ENCODE results near the gene PGAM1. TPM values are rescaled to one million over a fixed set of nuclear protein-coding genes. Genes with fewer than 3 reads are reported as not detected.

The PGAM1 gene
- 497 TPM for total RNA-seq (2021; ENCODE audit: unreplicated experiment)
- 584 and 661 TPM in 2 replicates for polyA plus RNA-seq (2012)
- Bru-seq, nascent RNA = percentile 94 among the genes with signal in this experiment
- BruChase-seq, experiment 1, labeled RNA remaining after a 6-hour chase = percentile 97 among the genes with signal in this experiment
- percentile 92 among the genes with signal in this experiment for BruChase-seq, experiment 2, labeled RNA remaining after a 2-hour chase
- long read RNA-seq, transcript PGAM1-201 (4 exons, 1,830 nt) = major isoform, 1,277 of 1,409 reads
- long read RNA-seq, partial matches to known transcripts = 127 of 1,409 reads
- long read RNA-seq, other reads (novel, unspliced or antisense) = 5 of 1,409 reads

DNA sequence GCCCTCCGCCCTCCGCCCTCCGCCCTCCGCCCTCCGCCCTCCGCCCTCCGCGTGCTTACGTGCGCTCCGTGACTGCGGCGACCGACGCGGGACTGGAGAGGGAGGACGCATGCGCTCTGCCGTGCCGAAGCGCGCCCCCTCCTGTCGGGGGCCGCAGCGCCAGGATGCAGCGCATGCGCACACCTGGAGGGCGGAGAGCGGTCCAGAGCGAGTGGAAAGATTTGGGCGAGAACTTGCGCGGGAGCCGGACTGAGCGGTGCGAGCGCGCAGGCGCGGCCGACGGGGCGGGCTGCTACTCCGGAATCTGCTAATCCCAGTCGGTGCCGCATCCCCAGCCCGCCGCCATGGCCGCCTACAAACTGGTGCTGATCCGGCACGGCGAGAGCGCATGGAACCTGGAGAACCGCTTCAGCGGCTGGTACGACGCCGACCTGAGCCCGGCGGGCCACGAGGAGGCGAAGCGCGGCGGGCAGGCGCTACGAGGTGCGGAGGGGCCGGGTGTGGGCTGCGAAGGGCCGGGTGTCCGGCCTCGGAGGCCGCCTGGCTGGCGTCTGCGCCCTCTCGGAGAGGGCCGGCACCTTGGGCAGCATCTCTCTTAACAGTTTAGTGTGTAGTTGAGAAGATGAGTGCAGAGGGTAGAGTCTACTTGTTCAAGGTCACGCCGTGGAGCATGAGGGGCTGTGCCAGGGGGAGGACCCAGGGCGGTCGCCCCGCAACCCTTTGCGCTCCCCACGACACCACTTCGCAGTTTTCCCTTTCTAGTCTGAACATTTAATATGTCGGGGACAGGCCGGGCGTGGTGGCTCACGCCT is at the start of gene PGAM1:
PGAM1 (plus strand) TSS at position 228 of the 812 bp plus-strand sequence; CDS start at position 345, 117 bp downstream.
- ChIA-PET RAD21 (ENCODE audit: low non-redundant PET in 1 of 2, low total read pairs in 2 of 2, uncharacterized antibody in 2 of 2, unreplicated experiment in 2 of 2) (no interaction called here), POLR2A (no interaction called here), CTCF (no interaction called here)
- H3K4me1 ChIP-seq (ENCODE audit: control insufficient read depth in 1 of 2, insufficient read depth in 2 of 2, low read length in 2 of 2) = peaks cover 8 to 32% of the 10 kb centered on the region in 2 experiments
- peak within 1 kb of the TSS; percentile 85 for H3K4me2 ChIP-seq (ENCODE audit: low read length)
- no peaks in the 10 kb centered on the region for H3K9me2 ChIP-seq (ENCODE audit: insufficient read depth)
- H3K27me3 ChIP-seq (ENCODE audit: insufficient read depth, low read length) = no peaks in the 10 kb centered on the region
- H3K79me2 ChIP-seq (ENCODE audit: insufficient read depth, low read length) = peaks cover 56% of the 10 kb centered on the region
- intact Hi-C loops (cut with micrococcal nuclease) = loop anchor here (1.0 kb wide), 1 partner anchor 25 kb away; the partner anchor contains the start of gene RRP12
- H3K4me3 ChIP-seq (replicated peaks in 1 of 2; ENCODE audit: low read depth in 1 of 2, low read length in 2 of 2) = peak within 1 kb of the TSS; percentile 87 to 98
- H4K20me1 ChIP-seq (ENCODE audit: insufficient read depth) = peaks cover 14% of the 10 kb centered on the region; the same call in 1 of the 2 replicates
- H3K36me3 ChIP-seq (ENCODE audit: control insufficient read depth in 1 of 2, insufficient read depth in 2 of 2, low read length in 2 of 2) = peaks cover 20 to 33% of the 10 kb centered on the region in 2 experiments
- H2AFZ ChIP-seq (ENCODE audit: low read depth, low read length, poor library complexity, severe bottlenecking) = peak within 1 kb of the TSS; percentile 77
- peak within 1 kb of the TSS; percentile 100 for H3K9ac ChIP-seq (ENCODE audit: low read length)
- H3K9me3 ChIP-seq (ENCODE audit: control insufficient read depth in 1 of 2, insufficient read depth in 1 of 2, low read depth in 1 of 2, low read length in 2 of 2) = no peaks in the 10 kb centered on the region
- BruUV-seq (replicated peaks) = no TSS peak
- peak within 1 kb of the TSS; percentile 96 for H3K27ac ChIP-seq (ENCODE audit: low read depth, low read length)
- ATAC-seq (peak; percentile 89), DNase-seq (ENCODE audit: low read depth, low spot score) (peak; percentile 92)
- TF ChIP-seq, protein P1, sequence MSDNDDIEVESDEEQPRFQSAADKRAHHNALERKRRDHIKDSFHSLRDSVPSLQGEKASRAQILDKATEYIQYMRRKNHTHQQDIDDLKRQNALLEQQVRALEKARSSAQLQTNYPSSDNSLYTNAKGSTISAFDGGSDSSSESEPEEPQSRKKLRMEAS (IDR thresholded peaks at IDR 0.05) = peak; percentile 52; the same call in 1 of the 2 replicates
- TF ChIP-seq CEBPB (IDR thresholded peaks at IDR 0.05; ENCODE audit: low read depth) (no peak), SIN3A (IDR thresholded peaks at IDR 0.05; ENCODE audit: low read depth) (peak; percentile 70), POLR2A (IDR thresholded peaks at IDR 0.05; ENCODE audit: borderline replicate concordance, extremely low read depth, insufficient read depth, insufficient read length) (peak; percentile 47), EZH2phosphoT487 (IDR thresholded peaks at IDR 0.05; ENCODE audit: borderline replicate concordance) (no peak), CBX3 (IDR thresholded peaks at IDR 0.05; ENCODE audit: low read depth) (no peak), YY1 (IDR thresholded peaks at IDR 0.05; ENCODE audit: extremely low read depth, insufficient replicate concordance, low read depth, low read length) (peak; percentile 43), EGR1 (IDR thresholded peaks at IDR 0.05; ENCODE audit: low read depth) (no peak), ZFX (IDR thresholded peaks at IDR 0.05) (peak; percentile 79), TCF7L2 (IDR thresholded peaks at IDR 0.05; ENCODE audit: borderline replicate concordance, extremely low read depth, insufficient read depth, insufficient read length) (no peak), SRF (IDR thresholded peaks at IDR 0.05; ENCODE audit: low read depth) (no peak), FOSL1 (IDR thresholded peaks at IDR 0.05; ENCODE audit: low read depth) (no peak), JUND (IDR thresholded peaks at IDR 0.05) (no peak), RAD21 (IDR thresholded peaks at IDR 0.05; ENCODE audit: low read depth) (no peak), EZH2 (IDR thresholded peaks at IDR 0.05) (no peak), SP1 (IDR thresholded peaks at IDR 0.05; ENCODE audit: low read depth) (0 out of 2 replicates have a peak, but pooled peaks have one; percentile 35), POLR2AphosphoS5 (IDR thresholded peaks at IDR 0.05; ENCODE audit: low read depth, low read length) (peak; percentile 70), ELF1 (IDR thresholded peaks at IDR 0.05; ENCODE audit: borderline replicate concordance, low read depth) (no peak)
- TF ChIP-seq, protein P2, sequence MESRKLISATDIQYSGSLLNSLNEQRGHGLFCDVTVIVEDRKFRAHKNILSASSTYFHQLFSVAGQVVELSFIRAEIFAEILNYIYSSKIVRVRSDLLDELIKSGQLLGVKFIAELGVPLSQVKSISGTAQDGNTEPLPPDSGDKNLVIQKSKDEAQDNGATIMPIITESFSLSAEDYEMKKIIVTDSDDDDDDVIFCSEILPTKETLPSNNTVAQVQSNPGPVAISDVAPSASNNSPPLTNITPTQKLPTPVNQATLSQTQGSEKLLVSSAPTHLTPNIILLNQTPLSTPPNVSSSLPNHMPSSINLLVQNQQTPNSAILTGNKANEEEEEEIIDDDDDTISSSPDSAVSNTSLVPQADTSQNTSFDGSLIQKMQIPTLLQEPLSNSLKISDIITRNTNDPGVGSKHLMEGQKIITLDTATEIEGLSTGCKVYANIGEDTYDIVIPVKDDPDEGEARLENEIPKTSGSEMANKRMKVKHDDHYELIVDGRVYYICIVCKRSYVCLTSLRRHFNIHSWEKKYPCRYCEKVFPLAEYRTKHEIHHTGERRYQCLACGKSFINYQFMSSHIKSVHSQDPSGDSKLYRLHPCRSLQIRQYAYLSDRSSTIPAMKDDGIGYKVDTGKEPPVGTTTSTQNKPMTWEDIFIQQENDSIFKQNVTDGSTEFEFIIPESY (IDR thresholded peaks at IDR 0.05; ENCODE audit: extremely low read depth, insufficient replicate concordance, low read length) = no peak
- TF ChIP-seq, protein P3, sequence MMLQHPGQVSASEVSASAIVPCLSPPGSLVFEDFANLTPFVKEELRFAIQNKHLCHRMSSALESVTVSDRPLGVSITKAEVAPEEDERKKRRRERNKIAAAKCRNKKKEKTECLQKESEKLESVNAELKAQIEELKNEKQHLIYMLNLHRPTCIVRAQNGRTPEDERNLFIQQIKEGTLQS (IDR thresholded peaks at IDR 0.05) = no peak
- TF ChIP-seq, protein P4, sequence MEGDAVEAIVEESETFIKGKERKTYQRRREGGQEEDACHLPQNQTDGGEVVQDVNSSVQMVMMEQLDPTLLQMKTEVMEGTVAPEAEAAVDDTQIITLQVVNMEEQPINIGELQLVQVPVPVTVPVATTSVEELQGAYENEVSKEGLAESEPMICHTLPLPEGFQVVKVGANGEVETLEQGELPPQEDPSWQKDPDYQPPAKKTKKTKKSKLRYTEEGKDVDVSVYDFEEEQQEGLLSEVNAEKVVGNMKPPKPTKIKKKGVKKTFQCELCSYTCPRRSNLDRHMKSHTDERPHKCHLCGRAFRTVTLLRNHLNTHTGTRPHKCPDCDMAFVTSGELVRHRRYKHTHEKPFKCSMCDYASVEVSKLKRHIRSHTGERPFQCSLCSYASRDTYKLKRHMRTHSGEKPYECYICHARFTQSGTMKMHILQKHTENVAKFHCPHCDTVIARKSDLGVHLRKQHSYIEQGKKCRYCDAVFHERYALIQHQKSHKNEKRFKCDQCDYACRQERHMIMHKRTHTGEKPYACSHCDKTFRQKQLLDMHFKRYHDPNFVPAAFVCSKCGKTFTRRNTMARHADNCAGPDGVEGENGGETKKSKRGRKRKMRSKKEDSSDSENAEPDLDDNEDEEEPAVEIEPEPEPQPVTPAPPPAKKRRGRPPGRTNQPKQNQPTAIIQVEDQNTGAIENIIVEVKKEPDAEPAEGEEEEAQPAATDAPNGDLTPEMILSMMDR (IDR thresholded peaks at IDR 0.05 in 2 of 3, conservative IDR thresholded peaks at IDR 0.05 in 1 of 3; ENCODE audit: borderline replicate concordance in 1 of 3, insufficient read depth in 1 of 3, low read depth in 2 of 3, low read length in 2 of 3) = peak in 2 of 3 experiments; percentile 45 to 69; a peak in 4 of 6 replicates
